Breast epithelium (tissue), 3 donors: Measurements from ENCODE around the gene MYO5A.
"Not testable (repeated sequence)": the region's sequence is repeated elsewhere in the genome, so short reads cannot be mapped to it uniquely, and the experiment has no call there.

Source experiments
- CTCF ChIP-seq, 3 donors: fragments of 450-650 bp; IDR thresholded peaks; one replicate each; pipeline ENCODE4 v1.5.1; 2016 to 2017; ENCODE audit warnings: antibody characterized with exemption in 3 of 3, mild to moderate bottlenecking in 3 of 3, moderate library complexity in 3 of 3
- POLR2AphosphoS5 ChIP-seq, 3 donors: sonication (generic); formaldehyde crosslinking; IDR thresholded peaks; one replicate each; pipeline ENCODE4 v1.6.1; 2017; ENCODE audit warnings: antibody characterized with exemption in 3 of 3

GRCh38 chr15:52551186-52551585, 22.5 kb upstream of the MYO5A start:
- TF ChIP-seq CTCF, POLR2AphosphoS5 (IDR thresholded peaks at IDR 0.05): not testable (repeated sequence)
